ENCODE measurements around the gene TPGS2. TPM values are rescaled to one million over a fixed set of nuclear protein-coding genes. Genes with fewer than 3 reads are reported as not detected.

The TPGS2 gene
- total RNA-seq, 2 donors from 2014 or later = 128 to 157 TPM

DNA sequence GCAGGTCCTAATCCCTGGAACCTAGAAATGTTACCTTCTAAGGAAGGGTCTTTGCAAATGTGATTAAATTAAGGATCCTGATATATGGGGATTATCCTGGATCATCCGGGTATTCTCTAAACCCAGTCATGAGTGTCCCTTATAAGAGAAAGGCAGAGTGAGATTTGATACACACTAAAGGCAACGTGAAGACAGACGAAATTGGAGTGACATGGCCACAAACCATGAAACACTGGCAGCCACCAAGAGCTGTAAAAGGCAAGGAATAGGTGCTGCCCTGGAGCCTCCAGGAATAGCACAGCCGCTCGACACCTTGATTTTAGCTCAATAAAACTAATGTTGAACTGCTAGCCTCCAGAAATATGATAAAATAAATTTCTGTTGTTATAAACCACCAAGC, 45.0 kb downstream of the TPGS2 start:
- 93% methylated on average over 5 of the region's 5 CpGs for WGBS
- DNase-seq (ENCODE audit: low spot score) = no peak
- Histone ChIP-seq H3K4me1 (replicated peaks) (no peaks in the 10 kb centered on the region), H3K27ac (no peak overlapping the region), H3K9me3 (no peaks in the 10 kb centered on the region), H3K4me3 (no peak overlapping the region), H3K27me3 (replicated peaks; ENCODE audit: insufficient read depth) (no peaks in the 10 kb centered on the region), H3K36me3 (no peaks in the 10 kb centered on the region)
- intact Hi-C loops (cut with DNase I) = no loop called here
- TF ChIP-seq, protein P1, sequence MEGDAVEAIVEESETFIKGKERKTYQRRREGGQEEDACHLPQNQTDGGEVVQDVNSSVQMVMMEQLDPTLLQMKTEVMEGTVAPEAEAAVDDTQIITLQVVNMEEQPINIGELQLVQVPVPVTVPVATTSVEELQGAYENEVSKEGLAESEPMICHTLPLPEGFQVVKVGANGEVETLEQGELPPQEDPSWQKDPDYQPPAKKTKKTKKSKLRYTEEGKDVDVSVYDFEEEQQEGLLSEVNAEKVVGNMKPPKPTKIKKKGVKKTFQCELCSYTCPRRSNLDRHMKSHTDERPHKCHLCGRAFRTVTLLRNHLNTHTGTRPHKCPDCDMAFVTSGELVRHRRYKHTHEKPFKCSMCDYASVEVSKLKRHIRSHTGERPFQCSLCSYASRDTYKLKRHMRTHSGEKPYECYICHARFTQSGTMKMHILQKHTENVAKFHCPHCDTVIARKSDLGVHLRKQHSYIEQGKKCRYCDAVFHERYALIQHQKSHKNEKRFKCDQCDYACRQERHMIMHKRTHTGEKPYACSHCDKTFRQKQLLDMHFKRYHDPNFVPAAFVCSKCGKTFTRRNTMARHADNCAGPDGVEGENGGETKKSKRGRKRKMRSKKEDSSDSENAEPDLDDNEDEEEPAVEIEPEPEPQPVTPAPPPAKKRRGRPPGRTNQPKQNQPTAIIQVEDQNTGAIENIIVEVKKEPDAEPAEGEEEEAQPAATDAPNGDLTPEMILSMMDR (IDR thresholded peaks at IDR 0.05) = no peak
- TF ChIP-seq POLR2A (IDR thresholded peaks at IDR 0.05) = no peak
- TF ChIP-seq POLR2AphosphoS5 (IDR thresholded peaks at IDR 0.05) = no peak

DNA sequence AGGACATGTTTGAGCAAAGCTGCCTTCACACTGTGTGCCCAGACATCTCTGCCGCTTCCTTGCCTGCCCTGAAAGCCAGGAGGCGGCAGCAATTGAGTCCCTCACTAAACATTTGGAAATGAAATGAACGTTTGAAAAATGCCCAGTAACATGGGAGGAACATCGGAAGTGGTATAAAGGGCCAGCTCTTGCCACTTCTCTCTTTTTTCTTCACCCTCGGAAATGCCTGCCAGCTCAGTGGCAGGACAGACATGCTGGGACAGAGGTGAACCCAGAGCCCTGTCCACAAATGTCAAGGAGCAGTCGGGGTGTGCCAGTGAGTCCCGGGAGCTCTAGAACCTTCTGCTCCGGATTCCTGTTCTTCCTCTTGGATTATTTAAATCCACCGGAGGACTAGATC, 46.1 kb downstream of the TPGS2 start:
- TF ChIP-seq POLR2AphosphoS5 (IDR thresholded peaks at IDR 0.05) (no peak), POLR2A (IDR thresholded peaks at IDR 0.05) (no peak)
- TF ChIP-seq, protein P1 (IDR thresholded peaks at IDR 0.05) = no peak
- H3K4me1 ChIP-seq (replicated peaks) = no peaks in the 10 kb centered on the region
- 75% methylated on average over 9 of the region's 9 CpGs for WGBS
- no peaks in the 10 kb centered on the region for H3K9me3 ChIP-seq
- no peak overlapping the region for H3K27ac ChIP-seq
- H3K4me3 ChIP-seq = no peak overlapping the region
- H3K27me3 ChIP-seq (replicated peaks; ENCODE audit: insufficient read depth) = no peaks in the 10 kb centered on the region
- no peak for DNase-seq (ENCODE audit: low spot score)
- no peaks in the 10 kb centered on the region for H3K36me3 ChIP-seq
- intact Hi-C loops (cut with DNase I) = no loop called here

DNA sequence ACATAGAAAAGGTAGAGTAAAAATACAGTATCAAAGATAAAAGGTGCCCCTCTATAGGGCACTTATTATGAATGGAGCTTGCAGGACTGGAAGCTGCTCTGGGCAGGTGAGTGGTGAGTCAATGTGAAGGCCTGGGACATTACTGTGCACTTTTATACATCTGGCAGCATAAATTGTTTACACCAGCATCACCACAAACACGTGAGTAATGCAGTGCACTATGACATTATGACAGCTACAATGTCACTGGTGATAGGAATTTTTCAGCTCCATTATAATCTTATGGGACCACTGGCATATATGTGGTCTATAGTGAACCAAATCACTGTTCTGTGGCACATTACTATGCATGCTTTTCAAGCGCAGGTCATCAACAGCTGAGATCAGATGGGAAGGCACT, 48.1 kb downstream of the TPGS2 start:
- H3K27ac ChIP-seq = no peak overlapping the region
- no peak for TF ChIP-seq POLR2A (IDR thresholded peaks at IDR 0.05)
- TF ChIP-seq, protein P1 (IDR thresholded peaks at IDR 0.05) = no peak
- no peak for TF ChIP-seq POLR2AphosphoS5 (IDR thresholded peaks at IDR 0.05)
- DNase-seq (ENCODE audit: low spot score) = no peak
- intact Hi-C loops (cut with DNase I) = no loop called here
- no peaks in the 10 kb centered on the region for H3K27me3 ChIP-seq (replicated peaks; ENCODE audit: insufficient read depth)
- H3K4me3 ChIP-seq = no peak overlapping the region
- H3K4me1 ChIP-seq (replicated peaks) = no peaks in the 10 kb centered on the region
- no peaks in the 10 kb centered on the region for H3K36me3 ChIP-seq
- no peaks in the 10 kb centered on the region for H3K9me3 ChIP-seq
- 75% methylated on average over 2 of the region's 2 CpGs for WGBS

DNA sequence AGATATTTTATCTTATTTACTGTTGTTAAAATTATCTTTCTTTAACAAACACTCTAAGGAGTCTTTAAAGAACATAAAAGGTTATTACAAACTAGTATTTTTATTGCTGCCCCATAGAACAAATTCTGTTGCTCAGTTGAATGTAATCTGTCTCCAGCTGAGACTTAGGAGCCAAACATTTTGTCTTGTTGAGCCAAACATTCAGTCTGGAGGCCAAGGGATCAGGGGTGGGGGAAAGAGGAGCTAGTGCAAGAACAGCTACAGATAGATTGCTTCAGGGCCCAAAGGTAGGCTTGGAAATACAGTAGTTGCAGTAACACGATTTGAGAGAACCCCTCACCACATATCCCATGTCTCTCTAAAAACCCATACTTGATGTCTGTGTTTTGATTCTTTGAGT, 51.2 kb downstream of the TPGS2 start:
- intact Hi-C loops (cut with DNase I) = no loop called here
- H3K27ac ChIP-seq = no peak overlapping the region
- H3K36me3 ChIP-seq = no peaks in the 10 kb centered on the region
- TF ChIP-seq, protein P1 (IDR thresholded peaks at IDR 0.05) = no peak
- TF ChIP-seq POLR2A (IDR thresholded peaks at IDR 0.05) = no peak
- TF ChIP-seq POLR2AphosphoS5 (IDR thresholded peaks at IDR 0.05) = no peak
- H3K4me3 ChIP-seq = no peak overlapping the region
- H3K27me3 ChIP-seq (replicated peaks; ENCODE audit: insufficient read depth) = no peaks in the 10 kb centered on the region
- no peaks in the 10 kb centered on the region for H3K9me3 ChIP-seq
- H3K4me1 ChIP-seq (replicated peaks) = no peaks in the 10 kb centered on the region
- no peak for DNase-seq (ENCODE audit: low spot score)
- WGBS = 86% methylated on average over 1 of the region's 1 CpG

DNA sequence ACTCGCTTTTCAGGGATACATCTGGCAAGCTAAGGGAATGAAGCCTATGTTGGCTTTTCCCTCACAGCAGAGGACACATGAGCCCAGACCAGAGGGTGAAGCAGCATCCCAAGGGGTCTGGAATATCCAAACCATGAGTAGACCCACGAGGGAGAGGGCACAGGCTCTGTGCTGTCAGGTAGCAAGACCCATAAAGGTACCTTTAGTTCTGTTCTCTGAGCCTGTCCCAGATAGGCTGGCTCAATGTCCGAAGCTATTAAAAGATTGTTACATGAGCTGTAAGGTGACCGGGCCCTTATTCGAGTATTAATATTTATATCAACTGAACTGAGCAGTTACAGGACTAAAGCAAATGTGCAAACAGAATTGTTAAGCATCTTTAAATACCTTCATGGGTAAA, 52.2 kb downstream of the TPGS2 start:
- Histone ChIP-seq H3K36me3 (no peaks in the 10 kb centered on the region), H3K27me3 (replicated peaks; ENCODE audit: insufficient read depth) (no peaks in the 10 kb centered on the region), H3K4me1 (replicated peaks) (no peaks in the 10 kb centered on the region), H3K9me3 (no peaks in the 10 kb centered on the region), H3K4me3 (no peak overlapping the region), H3K27ac (no peak overlapping the region)
- 85% methylated on average over 5 of the region's 5 CpGs for WGBS
- intact Hi-C loops (cut with DNase I) = no loop called here
- TF ChIP-seq, protein P1 (IDR thresholded peaks at IDR 0.05) = no peak
- TF ChIP-seq POLR2A (IDR thresholded peaks at IDR 0.05) (no peak), POLR2AphosphoS5 (IDR thresholded peaks at IDR 0.05) (no peak)
- DNase-seq (ENCODE audit: low spot score) = no peak
